Right lung (tissue), 5 donors: ENCODE results near the gene GAREM2. TPM values are rescaled to one million over a fixed set of nuclear protein-coding genes. Genes with fewer than 3 reads are reported as not detected.

ENCODE experiments used
- DNase-seq, 2 donors: peaks; one replicate each; pipeline ENCODE4 v3.0.0-alpha.2; 2013
- polyA plus RNA-seq, 5 donors: library from polyadenylated mRNA; unstranded; fragments of 120-200 nt; gene quantifications; one replicate each; pipeline versions ENCODE4 v1.2.1 to v1.2.3, GENCODE V29; 2013; ENCODE audit warnings: inconsistent platforms in 1 of 5, low replicate concordance in 1 of 5; ENCODE audit not compliant: insufficient read length in 5 of 5, insufficient read depth in 1 of 5

The GAREM2 gene
- polyA plus RNA-seq, 5 donors, result 6.5 to 9.0 (median 8.0) TPM

GRCh38 chr2:26229595-26229994 lies 56.7 kb downstream of the GAREM2 start:
- no peak for DNase-seq

- no peak for DNase-seq
Measured at GRCh38 chr2:26230806-26231205, 57.9 kb downstream of the GAREM2 start.

GRCh38 chr2:26235089-26235488 lies 62.2 kb downstream of the GAREM2 start:
- no peak for DNase-seq

GRCh38 chr2:26237868-26238267 lies 65.0 kb downstream of the GAREM2 start:
- no peak for DNase-seq

GRCh38 chr2:26238311-26238958 lies 65.5 kb downstream of the GAREM2 start:
- DNase-seq, result peak in 1 of 2 donors; percentile 18

Other genes with a start within 250 kb of the GAREM2 start
- gene KIF3C, start 190.6 kb upstream of the GAREM2 start, polyA plus RNA-seq, result 10 to 100 TPM; 12.9 to 19.4 (median 16.1) TPM
- 100 to 1,000 TPM in 4 of 5 donors, 10 to 100 TPM in 1; 88.4 to 146 (median 122) TPM for gene RAB10, start 139.0 kb upstream of the GAREM2 start, polyA plus RNA-seq
- gene HADHA, start 71.5 kb downstream of the GAREM2 start, polyA plus RNA-seq, result 100 to 1,000 TPM; 183 to 233 (median 206) TPM
- 100 to 1,000 TPM; 120 to 155 (median 136) TPM for gene HADHB, start 71.9 kb downstream of the GAREM2 start, polyA plus RNA-seq
- 10 to 100 TPM; 11.5 to 19.6 (median 17.3) TPM for gene SELENOI, start 173.1 kb downstream of the GAREM2 start, polyA plus RNA-seq
- gene ADGRF3, start 173.7 kb downstream of the GAREM2 start, polyA plus RNA-seq, result 1 to 10 TPM in 4 of 5 donors, under 1 TPM in 1; 0.88 to 2.0 (median 1.9) TPM
- 1 to 10 TPM; 1.1 to 8.5 (median 6.9) TPM for gene DRC1, start 228.8 kb downstream of the GAREM2 start, polyA plus RNA-seq